WTC11 (cell line): Measurements from ENCODE around the gene FUZ. TPM values are rescaled to one million over a fixed set of nuclear protein-coding genes. Genes with fewer than 3 reads are reported as not detected.

Experiments used
- ATAC-seq: fragments of 200-7000 bp; cut with Tn5 transposase; 2 replicates; pipeline ENCODE4 v1.10.0; 2021; ENCODE audit warnings: mild to moderate bottlenecking, moderate library complexity
- CTCF ChIA-PET: fragments of 300-600 bp; sonication (Branson Sonifier 250); formaldehyde crosslinking; loops from one replicate; lab custom pipeline; 2021; ENCODE audit warnings: antibody characterized with exemption; lab: Charles Lee
- POLR2A ChIA-PET: fragments of 350-600 bp; sonication (Branson Sonifier 250); formaldehyde crosslinking; loops from one replicate; lab custom pipeline; 2021; ENCODE audit warnings: antibody characterized with exemption; lab: Charles Lee
- DNase-seq: peaks from one replicate; pipeline ENCODE4 v3.0.0; 2021; ENCODE audit warnings: low spot score
- H3K27ac Mint-ChIP-seq: 2 replicates; pipeline ENCODE4 v1.8.0; 2021; ENCODE audit warnings: mixed read lengths
- H3K27me3 Mint-ChIP-seq: 2 replicates; pipeline ENCODE4 v1.8.0; 2021; ENCODE audit warnings: low read depth, mild to moderate bottlenecking, moderate library complexity, mixed read lengths
- H3K36me3 Mint-ChIP-seq: 2 replicates; pipeline ENCODE4 v1.8.0; 2021; ENCODE audit warnings: mixed read lengths
- H3K4me1 Mint-ChIP-seq: 2 replicates; pipeline ENCODE4 v1.8.0; 2022; ENCODE audit warnings: mixed read lengths
- H3K4me3 Mint-ChIP-seq: 2 replicates; pipeline ENCODE4 v1.8.0; 2021; ENCODE audit warnings: mild to moderate bottlenecking, moderate library complexity, mixed read lengths
- H3K9me3 Mint-ChIP-seq: 2 replicates; pipeline ENCODE4 v1.8.0; 2021; ENCODE audit warnings: mixed read lengths
- ATF1 ChIP-seq: sonication (generic); formaldehyde crosslinking; IDR thresholded peaks from 2 replicates; pipeline ENCODE4 v1.8.1; 2023; ENCODE audit warnings: mild to moderate bottlenecking, moderate library complexity, missing genetic modification reagents
- ATF3 ChIP-seq: sonication (generic); formaldehyde crosslinking; conservative IDR thresholded peaks from 2 replicates; pipeline ENCODE4 v1.8.1; 2022; ENCODE audit warnings: mild to moderate bottlenecking, missing genetic modification reagents
- CREM ChIP-seq: sonication (generic); formaldehyde crosslinking; IDR thresholded peaks from 2 replicates; pipeline ENCODE4 v1.8.1; 2022; ENCODE audit warnings: mild to moderate bottlenecking, missing genetic modification reagents, moderate library complexity
- FOXK1 ChIP-seq: sonication (generic); formaldehyde crosslinking; IDR thresholded peaks from 2 replicates; pipeline ENCODE4 v1.8.0; 2022; ENCODE audit warnings: mild to moderate bottlenecking, moderate library complexity, missing genetic modification reagents
- FOXP1 ChIP-seq: sonication (generic); formaldehyde crosslinking; IDR thresholded peaks from 2 replicates; pipeline ENCODE4 v1.8.0; 2022; ENCODE audit warnings: missing genetic modification reagents, mild to moderate bottlenecking, moderate library complexity, borderline replicate concordance
- GTF2I ChIP-seq: fragments of 250-450 bp; sonication (Bioruptor Pico); conservative IDR thresholded peaks from 2 replicates; pipeline ENCODE4 v1.4.0; 2021; ENCODE audit warnings: mild to moderate bottlenecking
- JAZF1 ChIP-seq: fragments of 250-450 bp; sonication (Bioruptor Pico); IDR thresholded peaks from 2 replicates; pipeline ENCODE4 v1.9.0; 2021; ENCODE audit warnings: moderate library complexity, mild to moderate bottlenecking, inconsistent platforms
- MAX ChIP-seq: sonication (generic); formaldehyde crosslinking; IDR thresholded peaks from 2 replicates; pipeline ENCODE4 v1.8.0; 2022; ENCODE audit warnings: mild to moderate bottlenecking, missing genetic modification reagents
- NFE2L1 ChIP-seq: sonication (generic); formaldehyde crosslinking; IDR thresholded peaks from 2 replicates; pipeline ENCODE4 v1.8.1; 2023; ENCODE audit warnings: missing genetic modification reagents
- OVOL2 ChIP-seq: fragments of 250-450 bp; sonication (Bioruptor Pico); IDR thresholded peaks from 2 replicates; pipeline ENCODE4 v1.9.0; 2021; ENCODE audit warnings: mild to moderate bottlenecking, borderline replicate concordance
- RELA ChIP-seq: sonication (generic); formaldehyde crosslinking; IDR thresholded peaks from 2 replicates; pipeline ENCODE4 v1.8.1; 2022; ENCODE audit warnings: missing genetic modification reagents, mild to moderate bottlenecking, borderline replicate concordance
- SMAD4 ChIP-seq: sonication (generic); formaldehyde crosslinking; IDR thresholded peaks from 2 replicates; pipeline ENCODE4 v1.8.0; 2022; ENCODE audit warnings: mild to moderate bottlenecking, missing genetic modification reagents
- SOX15 ChIP-seq: fragments of 250-450 bp; sonication (Bioruptor Pico); IDR thresholded peaks from 2 replicates; pipeline ENCODE4 v1.9.0; 2021; ENCODE audit warnings: mild to moderate bottlenecking
- ZNF138 ChIP-seq: sonication (generic); formaldehyde crosslinking; conservative IDR thresholded peaks from 2 replicates; pipeline ENCODE4 v1.8.1; 2022; ENCODE audit warnings: mild to moderate bottlenecking, moderate library complexity, missing genetic modification reagents
- ZNF281 ChIP-seq: sonication (generic); formaldehyde crosslinking; IDR thresholded peaks from 2 replicates; pipeline ENCODE4 v1.8.0; 2023; ENCODE audit warnings: mild to moderate bottlenecking, missing genetic modification reagents
- total RNA-seq: library from RNA; stranded (reverse); gene quantifications from 3 replicates; pipeline ENCODE4 v1.2.3, GENCODE V29; 2021

The FUZ gene
- total RNA-seq, 1 experiment from 2014 or later: 35.1 TPM

- Mint-ChIP-seq H3K4me3 (no peak overlapping the region), H3K27me3 (no peaks in the 10 kb centered on the region), H3K27ac (peak overlapping the region; percentile 93; the same call in 1 of the 2 replicates), H3K36me3 (peaks cover 32% of the 10 kb centered on the region), H3K4me1 (peaks cover 34% of the 10 kb centered on the region), H3K9me3 (no peaks in the 10 kb centered on the region)
- TF ChIP-seq ATF3: no peak
- TF ChIP-seq ZNF281 (CRISPR knock-in tag): no peak
- TF ChIP-seq ATF1: no peak
- TF ChIP-seq MAX (CRISPR knock-in tag): 0 out of 2 replicates have a peak, but pooled peaks have one; percentile 33
- no peak for TF ChIP-seq ZNF138
- TF ChIP-seq NFE2L1 (CRISPR knock-in tag): no peak
- peak; percentile 93 for TF ChIP-seq GTF2I (CRISPR knock-in tag)
- peak; percentile 16 for ATAC-seq
- POLR2A ChIA-PET: interaction anchor here (0.6 kb wide), 1 partner anchor 286 kb away, joined by 4 read pairs; no protein-coding TSS in a partner anchor
- CTCF ChIA-PET: interaction anchor here (0.6 to 1.6 kb wide), 8 partner anchors 15 to 416 kb away, joined by 3 to 4 read pairs (median 3); partner anchors contain the start of genes AKT1S1, FUZ and TBC1D17
- peak; percentile 83 for DNase-seq
These were observed 49.5 kb upstream of the FUZ start for GRCh38 chr19:49862391-49863253.

GRCh38 chr19:49861541-49862378, 48.7 kb upstream of the FUZ start:
- H3K9me3 Mint-ChIP-seq: no peaks in the 10 kb centered on the region
- peaks cover 33% of the 10 kb centered on the region for H3K4me1 Mint-ChIP-seq
- TF ChIP-seq JAZF1 (no peak), CREM (CRISPR knock-in tag) (no peak), OVOL2 (CRISPR knock-in tag) (no peak), FOXP1 (CRISPR knock-in tag) (no peak), SMAD4 (CRISPR knock-in tag) (no peak), FOXK1 (CRISPR knock-in tag) (no peak), SOX15 (no peak)
- H3K4me3 Mint-ChIP-seq: no peak overlapping the region
- ChIA-PET CTCF (interaction anchor here (0.6 to 1.5 kb wide), 4 partner anchors 7 to 315 kb away, joined by 3 to 8 read pairs (median 3); partner anchors contain the start of gene FUZ), POLR2A (interaction anchor here (1.1 to 1.2 kb wide), 2 partner anchors 11 to 49 kb away, joined by 3 read pairs; no protein-coding TSS in a partner anchor)
- no peaks in the 10 kb centered on the region for H3K27me3 Mint-ChIP-seq
- H3K36me3 Mint-ChIP-seq: peaks cover 33% of the 10 kb centered on the region
- peak overlapping the region; percentile 65; the same call in 1 of the 2 replicates for H3K27ac Mint-ChIP-seq
- DNase-seq (no peak), ATAC-seq (no peak)

GRCh38 chr19:49861107-49861506, 48.0 kb upstream of the FUZ start:
- Mint-ChIP-seq H3K4me1 (peaks cover 28% of the 10 kb centered on the region), H3K27ac (peak overlapping the region; percentile 64), H3K36me3 (peaks cover 33% of the 10 kb centered on the region), H3K9me3 (no peaks in the 10 kb centered on the region), H3K4me3 (no peak overlapping the region), H3K27me3 (no peaks in the 10 kb centered on the region)
- ChIA-PET POLR2A (interaction anchor here (1.1 to 1.2 kb wide), 2 partner anchors 11 to 48 kb away, joined by 3 read pairs; no protein-coding TSS in a partner anchor), CTCF (interaction anchor here (1.1 to 1.5 kb wide), 3 partner anchors 8 to 314 kb away, joined by 3 to 8 read pairs (median 3); partner anchors contain the start of gene FUZ)
- TF ChIP-seq FOXK1 (CRISPR knock-in tag) (0 out of 2 replicates have a peak, but pooled peaks have one; percentile 15), RELA (no peak)
- DNase-seq (peak; percentile 55), ATAC-seq (peak; percentile 15)
